ENCODE data around the gene CRIP2. TPM values are rescaled to one million over a fixed set of nuclear protein-coding genes. Genes with fewer than 3 reads are reported as not detected.

The CRIP2 gene
- total RNA-seq, 1 donor from 2014 or later: 71.8 TPM

GRCh38 chr14:105486163-105486973 is 11.7 kb downstream of the CRIP2 start, which contains the start of gene CRIP1:
CRIP1 (plus strand) TSS chr14:105486886; CDS start chr14:105487260, 374 bp downstream.
- H3K27ac Mint-ChIP-seq (ENCODE audit: unreplicated experiment): no peak within 1 kb of the TSS

DNA sequence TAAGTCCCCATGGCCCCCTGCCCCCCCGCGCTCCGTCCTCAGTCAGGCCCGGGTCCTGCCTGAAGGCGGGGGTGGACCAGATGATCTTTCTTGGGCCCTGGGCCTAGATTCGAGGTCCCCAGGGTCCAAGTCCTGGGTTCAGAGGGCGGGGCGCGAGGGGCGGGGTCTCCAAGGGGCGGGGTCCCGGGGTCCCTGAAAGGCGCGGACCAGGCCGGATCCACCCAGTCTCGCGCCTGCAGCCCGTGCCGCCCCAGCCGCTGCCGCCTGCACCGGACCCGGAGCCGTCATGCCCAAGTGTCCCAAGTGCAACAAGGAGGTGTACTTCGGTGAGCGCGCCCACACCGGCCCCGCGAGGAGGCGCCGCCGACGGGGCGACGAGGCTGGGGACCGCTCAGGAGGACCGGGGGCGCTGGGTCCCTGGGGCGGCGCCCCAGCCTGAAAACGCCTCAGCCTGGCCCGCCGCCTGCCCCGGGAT is 12.4 kb downstream of the CRIP2 start:
- H3K4me1 Mint-ChIP-seq (ENCODE audit: low read depth, unreplicated experiment): peaks cover 9% of the 10 kb centered on the region
- H3K27me3 Mint-ChIP-seq (ENCODE audit: low read depth, unreplicated experiment): peaks cover 3% of the 10 kb centered on the region
- H2AFZ ChIP-seq (ENCODE audit: low read depth, low read length): no peak overlapping the region

More at GRCh38 chr14:105486163-105486973, 11.7 kb downstream of the CRIP2 start, which contains the start of gene CRIP1:
- Histone ChIP-seq H3K9me3 (ENCODE audit: insufficient read depth, low read depth, low read length) (no peaks in the 10 kb centered on the region), H3K4me2 (ENCODE audit: low read length) (peak within 1 kb of the TSS; percentile 48), H3K4me1 (ENCODE audit: insufficient read depth, low read length) (peaks cover 21% of the 10 kb centered on the region), H3K27ac (ENCODE audit: low read depth, low read length) (no peak within 1 kb of the TSS), H3K27me3 (ENCODE audit: insufficient read depth, low read length) (peaks cover 13% of the 10 kb centered on the region), H4K20me1 (ENCODE audit: insufficient read depth, low read length) (no peaks in the 10 kb centered on the region), H3K36me3 (ENCODE audit: insufficient read depth, low read length) (no peaks in the 10 kb centered on the region), H3K4me3 (ENCODE audit: insufficient read depth, low read depth, low read length) (no peak within 1 kb of the TSS), H3K79me2 (ENCODE audit: insufficient read depth, low read length) (no peaks in the 10 kb centered on the region), H3K9ac (ENCODE audit: low read length) (no peak within 1 kb of the TSS), H2AFZ (ENCODE audit: low read depth, low read length) (no peak within 1 kb of the TSS)
- Mint-ChIP-seq H3K4me3 (ENCODE audit: unreplicated experiment) (no peak within 1 kb of the TSS), H3K9me3 (ENCODE audit: unreplicated experiment) (no peaks in the 10 kb centered on the region), H3K36me3 (ENCODE audit: low read depth, unreplicated experiment) (no peaks in the 10 kb centered on the region), H3K27me3 (ENCODE audit: low read depth, unreplicated experiment) (peaks cover 3% of the 10 kb centered on the region), H3K4me1 (ENCODE audit: low read depth, unreplicated experiment) (peaks cover 11% of the 10 kb centered on the region)
- FAIRE-seq: no peak
- TF ChIP-seq, protein P1, sequence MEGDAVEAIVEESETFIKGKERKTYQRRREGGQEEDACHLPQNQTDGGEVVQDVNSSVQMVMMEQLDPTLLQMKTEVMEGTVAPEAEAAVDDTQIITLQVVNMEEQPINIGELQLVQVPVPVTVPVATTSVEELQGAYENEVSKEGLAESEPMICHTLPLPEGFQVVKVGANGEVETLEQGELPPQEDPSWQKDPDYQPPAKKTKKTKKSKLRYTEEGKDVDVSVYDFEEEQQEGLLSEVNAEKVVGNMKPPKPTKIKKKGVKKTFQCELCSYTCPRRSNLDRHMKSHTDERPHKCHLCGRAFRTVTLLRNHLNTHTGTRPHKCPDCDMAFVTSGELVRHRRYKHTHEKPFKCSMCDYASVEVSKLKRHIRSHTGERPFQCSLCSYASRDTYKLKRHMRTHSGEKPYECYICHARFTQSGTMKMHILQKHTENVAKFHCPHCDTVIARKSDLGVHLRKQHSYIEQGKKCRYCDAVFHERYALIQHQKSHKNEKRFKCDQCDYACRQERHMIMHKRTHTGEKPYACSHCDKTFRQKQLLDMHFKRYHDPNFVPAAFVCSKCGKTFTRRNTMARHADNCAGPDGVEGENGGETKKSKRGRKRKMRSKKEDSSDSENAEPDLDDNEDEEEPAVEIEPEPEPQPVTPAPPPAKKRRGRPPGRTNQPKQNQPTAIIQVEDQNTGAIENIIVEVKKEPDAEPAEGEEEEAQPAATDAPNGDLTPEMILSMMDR (IDR thresholded peaks at IDR 0.05; ENCODE audit: insufficient read depth, low read depth, low read length): no peak
- TF ChIP-seq EZH2 (IDR thresholded peaks at IDR 0.05; ENCODE audit: insufficient read depth, low read length): peak; percentile 70
- DNase-seq (ENCODE audit: low read depth): no peak

More for the DNA sequence above, 12.4 kb downstream of the CRIP2 start:
- no peak overlapping the region for H3K4me3 Mint-ChIP-seq (ENCODE audit: unreplicated experiment)
- H3K27ac Mint-ChIP-seq (ENCODE audit: unreplicated experiment): no peak overlapping the region
- peak overlapping the region; percentile 48 for H3K4me2 ChIP-seq (ENCODE audit: low read length)
- H3K9me3 ChIP-seq (ENCODE audit: insufficient read depth, low read depth, low read length): no peaks in the 10 kb centered on the region
- DNase-seq (ENCODE audit: low read depth) (no peak), FAIRE-seq (no peak)
- no peaks in the 10 kb centered on the region for H3K9me3 Mint-ChIP-seq (ENCODE audit: unreplicated experiment)
- H3K36me3 Mint-ChIP-seq (ENCODE audit: low read depth, unreplicated experiment): no peaks in the 10 kb centered on the region
- peaks cover 19% of the 10 kb centered on the region for H3K4me1 ChIP-seq (ENCODE audit: insufficient read depth, low read length)
- peaks cover 13% of the 10 kb centered on the region for H3K27me3 ChIP-seq (ENCODE audit: insufficient read depth, low read length)
- no peak overlapping the region for H3K4me3 ChIP-seq (ENCODE audit: insufficient read depth, low read depth, low read length)
- peaks cover 4% of the 10 kb centered on the region for H4K20me1 ChIP-seq (ENCODE audit: insufficient read depth, low read length)
- H3K9ac ChIP-seq (ENCODE audit: low read length): no peak overlapping the region
- TF ChIP-seq, protein P1 (IDR thresholded peaks at IDR 0.05; ENCODE audit: insufficient read depth, low read depth, low read length): no peak
- peak; percentile 63 for TF ChIP-seq EZH2 (IDR thresholded peaks at IDR 0.05; ENCODE audit: insufficient read depth, low read length)
- H3K79me2 ChIP-seq (ENCODE audit: insufficient read depth, low read length): peaks cover 4% of the 10 kb centered on the region
- no peak overlapping the region for H3K27ac ChIP-seq (ENCODE audit: low read depth, low read length)
- H3K36me3 ChIP-seq (ENCODE audit: insufficient read depth, low read length): no peaks in the 10 kb centered on the region
